ENCODE measurements around the gene MRPL24. TPM values are rescaled to one million over a fixed set of nuclear protein-coding genes. Genes with fewer than 3 reads are reported as not detected.
A peak's percentile ranks its signal among the peaks of the same experiment; 100 is the strongest.

MRPL24 gene
- total RNA-seq, 1 experiment from 2014 or later, result 27.3 TPM

DNA sequence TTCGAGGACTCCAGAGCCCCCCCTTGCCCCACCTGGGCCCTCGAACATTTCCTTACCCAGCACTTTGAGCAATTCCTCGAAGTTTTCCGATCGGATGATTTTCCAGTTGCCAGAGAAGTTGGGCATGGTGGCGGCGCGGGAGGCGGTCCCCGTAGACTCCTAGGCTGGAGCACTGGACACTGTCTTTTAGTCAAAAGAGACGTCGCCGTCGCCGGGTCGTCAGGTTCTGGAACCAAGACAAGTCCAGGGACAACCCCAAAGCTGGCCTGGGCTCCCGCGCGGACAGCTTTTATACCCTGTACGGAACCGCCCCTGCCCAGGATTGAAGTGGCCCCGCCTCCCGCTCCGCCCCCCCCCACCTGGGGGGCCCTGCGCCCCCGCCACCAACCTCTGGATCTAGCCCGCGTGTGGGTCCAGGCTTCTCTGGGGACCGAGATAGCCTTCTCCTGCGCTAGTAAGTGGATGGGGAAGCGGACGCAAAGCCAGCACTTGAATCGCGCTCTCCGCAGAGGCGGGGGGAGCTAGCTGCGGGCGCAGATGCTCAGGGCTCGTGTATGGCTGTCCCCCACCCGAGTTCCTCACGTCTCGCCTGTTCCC, 35.5 kb downstream of the MRPL24 start, which contains the start of gene CRABP2:
Gene CRABP2, minus strand, starts transcription at position 263 of the 597 bp plus-strand sequence. Its CDS starts 137 bp downstream, at position 126.
- Histone ChIP-seq H4K91ac (ENCODE audit: insufficient read length, low read depth, low read length) (no peak within 1 kb of the TSS), H3K4me1 (ENCODE audit: insufficient read depth, low read length) (peaks cover 17% of the 10 kb centered on the region; the same call in 1 of the 2 replicates), H2AK5ac (ENCODE audit: insufficient read length, low read length) (no peak within 1 kb of the TSS), H3K27ac (ENCODE audit: insufficient read length, low read depth, low read length) (no peak within 1 kb of the TSS), H3K4me2 (ENCODE audit: insufficient read depth, insufficient read length, low read length) (peak within 1 kb of the TSS; percentile 83), H3K27me3 (ENCODE audit: insufficient read depth, low read length) (peaks cover 3% of the 10 kb centered on the region; the same call in 1 of the 2 replicates), H3K23me2 (ENCODE audit: insufficient read length, low read depth, low read length, poor library complexity, severe bottlenecking) (peaks cover 39% of the 10 kb centered on the region), H4K8ac (replicated peaks; ENCODE audit: insufficient read length, low read depth, low read length) (no peak within 1 kb of the TSS), H3K14ac (ENCODE audit: insufficient read depth, low read length) (peak within 1 kb of the TSS; percentile 27), H3K18ac (ENCODE audit: insufficient read length, low read depth, low read length) (peak within 1 kb of the TSS; percentile 18), H3T11ph (ENCODE audit: low read length) (no peak within 1 kb of the TSS), H2BK20ac (ENCODE audit: low read depth, low read length, poor library complexity, severe bottlenecking) (no peak within 1 kb of the TSS), H4K5ac (ENCODE audit: insufficient read length, low read depth, low read length) (no peak within 1 kb of the TSS), H3K4ac (ENCODE audit: low read depth, low read length) (no peak within 1 kb of the TSS), H2AFZ (ENCODE audit: low read length) (no peak within 1 kb of the TSS), H3K9ac (ENCODE audit: extremely low read depth, insufficient read length, low read length) (peak within 1 kb of the TSS; percentile 1), H3K56ac (ENCODE audit: insufficient read length, low read depth, low read length) (no peak within 1 kb of the TSS), H2BK12ac (ENCODE audit: insufficient read length, low read depth, low read length) (no peak within 1 kb of the TSS), H2BK5ac (ENCODE audit: insufficient read length, low read length) (no peak within 1 kb of the TSS), H3K79me1 (ENCODE audit: insufficient read depth, low read depth, low read length, poor library complexity, severe bottlenecking) (no peaks in the 10 kb centered on the region), H2BK15ac (ENCODE audit: low read depth, low read length) (no peak within 1 kb of the TSS), H4K20me1 (ENCODE audit: control insufficient read depth, insufficient read depth, insufficient read length) (no peaks in the 10 kb centered on the region), H2BK120ac (ENCODE audit: low read depth, low read length, poor library complexity, severe bottlenecking) (no peak within 1 kb of the TSS), H3K23ac (ENCODE audit: insufficient read length, low read depth, low read length) (no peak within 1 kb of the TSS), H3K79me2 (ENCODE audit: insufficient read depth, low read length) (no peaks in the 10 kb centered on the region), H3K9me3 (ENCODE audit: control insufficient read depth, low read depth, low read length) (no peaks in the 10 kb centered on the region)
- Mint-ChIP-seq H3K27me3 (ENCODE audit: low read depth) (peaks cover 37% of the 10 kb centered on the region), H3K4me1 (peaks cover 66 to 74% of the 10 kb centered on the region in 2 experiments), H3K4me3 (peak within 1 kb of the TSS; percentile 74 to 91), H3K9me3 (no peaks in the 10 kb centered on the region; a peak in 1 of 5 replicates), H3K36me3 (ENCODE audit: insufficient read depth in 1 of 3, low read depth in 3 of 3) (peaks cover 6 to 23% (median 13%) of the 10 kb centered on the region in 3 experiments), H3K27ac (peak within 1 kb of the TSS; percentile 97 to 98 (median 98))
- TF ChIP-seq, protein P1, sequence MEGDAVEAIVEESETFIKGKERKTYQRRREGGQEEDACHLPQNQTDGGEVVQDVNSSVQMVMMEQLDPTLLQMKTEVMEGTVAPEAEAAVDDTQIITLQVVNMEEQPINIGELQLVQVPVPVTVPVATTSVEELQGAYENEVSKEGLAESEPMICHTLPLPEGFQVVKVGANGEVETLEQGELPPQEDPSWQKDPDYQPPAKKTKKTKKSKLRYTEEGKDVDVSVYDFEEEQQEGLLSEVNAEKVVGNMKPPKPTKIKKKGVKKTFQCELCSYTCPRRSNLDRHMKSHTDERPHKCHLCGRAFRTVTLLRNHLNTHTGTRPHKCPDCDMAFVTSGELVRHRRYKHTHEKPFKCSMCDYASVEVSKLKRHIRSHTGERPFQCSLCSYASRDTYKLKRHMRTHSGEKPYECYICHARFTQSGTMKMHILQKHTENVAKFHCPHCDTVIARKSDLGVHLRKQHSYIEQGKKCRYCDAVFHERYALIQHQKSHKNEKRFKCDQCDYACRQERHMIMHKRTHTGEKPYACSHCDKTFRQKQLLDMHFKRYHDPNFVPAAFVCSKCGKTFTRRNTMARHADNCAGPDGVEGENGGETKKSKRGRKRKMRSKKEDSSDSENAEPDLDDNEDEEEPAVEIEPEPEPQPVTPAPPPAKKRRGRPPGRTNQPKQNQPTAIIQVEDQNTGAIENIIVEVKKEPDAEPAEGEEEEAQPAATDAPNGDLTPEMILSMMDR (conservative IDR thresholded peaks at IDR 0.05), result no peak
- no peak for DNase-seq
- no CpG with 5 or more reads among the region's 42 CpGs for WGBS (ENCODE audit: extremely low coverage, insufficient read length, low lambda C conversion rate)
